GM12878 (cell line): ENCODE results near the gene MTM1. TPM values are rescaled to one million over a fixed set of nuclear protein-coding genes. Genes with fewer than 3 reads are reported as not detected.

Experiments
- BCL11A ChIP-seq: IDR thresholded peaks from 2 replicates; pipeline ENCODE4 v1.6.1; 2011; ENCODE audit warnings: low read depth, low read length
- BHLHE40 ChIP-seq, 2 experiments: fragments of 450-650 bp in 1 of 2; IDR thresholded peaks; 2 replicates each; pipeline ENCODE4 v1.6.1; 2011 to 2017; ENCODE audit warnings: low read depth in 2 of 2, borderline replicate concordance in 1 of 2, improper control_type of control experiment in 1 of 2, low read length in 1 of 2, mild to moderate bottlenecking in 1 of 2
- EED ChIP-seq: sonication (generic); IDR thresholded peaks from 2 replicates; pipeline ENCODE4 v1.6.1; 2016; ENCODE audit warnings: antibody characterized with exemption, low read depth
- HSF1 ChIP-seq: fragments of 150-350 bp; IDR thresholded peaks from 2 replicates; pipeline ENCODE4 v1.6.1; 2014; ENCODE audit warnings: mild to moderate bottlenecking, low read depth, low read length
- JUNB ChIP-seq: IDR thresholded peaks from 2 replicates; pipeline ENCODE4 v1.6.1; 2016; ENCODE audit warnings: antibody characterized with exemption, mild to moderate bottlenecking
- NFIC ChIP-seq: IDR thresholded peaks from 2 replicates; pipeline ENCODE4 v1.6.1; 2012; ENCODE audit warnings: low read depth, mild to moderate bottlenecking, inconsistent platforms, low read length, moderate library complexity
- PAX5 ChIP-seq: IDR thresholded peaks from 2 replicates; pipeline ENCODE4 v1.6.1; 2011; ENCODE audit warnings: low read depth, low read length, borderline replicate concordance
- POLR2AphosphoS2 ChIP-seq: IDR thresholded peaks from 2 replicates; pipeline ENCODE4 v1.6.1; 2011; ENCODE audit warnings: low read depth, mild to moderate bottlenecking, low read length, improper control_type of control experiment, moderate library complexity
- RELA ChIP-seq: fragments of 450-650 bp; IDR thresholded peaks from 2 replicates; pipeline ENCODE4 v1.8.0; 2014; ENCODE audit warnings: borderline replicate concordance; ENCODE audit not compliant: partially characterized antibody
- RUNX3 ChIP-seq: IDR thresholded peaks from 2 replicates; pipeline ENCODE4 v1.6.1; 2012; ENCODE audit warnings: low read length, inconsistent platforms
- SUZ12 ChIP-seq: fragments of 200-600 bp; sonication (generic); IDR thresholded peaks from one replicate; pipeline ENCODE4 v1.6.1; 2018; ENCODE audit warnings: antibody characterized with exemption, mild to moderate bottlenecking; ENCODE audit not compliant: unreplicated experiment
- YBX1 ChIP-seq: fragments of 450-650 bp; IDR thresholded peaks from 2 replicates; pipeline ENCODE4 v1.6.1; 2016; ENCODE audit warnings: antibody characterized with exemption
- ZNF207 ChIP-seq: fragments of 450-650 bp; IDR thresholded peaks from 2 replicates; pipeline ENCODE4 v1.6.1; 2014; ENCODE audit warnings: antibody characterized with exemption, mild to moderate bottlenecking, borderline replicate concordance
- polyA plus RNA-seq, 11 experiments: library from polyadenylated mRNA; depleted of rRNA in 4 of 11; unstranded in 6 of 11; stranded (reverse) in 5 of 11; fragments of >200 nt; fragmentation: Nextera tagmentation in 4 of 11; fragmentation: Illumina TruSeq in 1 of 11; extraction: Ambion mirVana in 4 of 11; extraction: Trizol in 1 of 11; gene quantifications; 1 replicate in 1 of 11; 2 replicates in 10 of 11; pipeline versions ENCODE4 v1.2.1 to v1.2.3, GENCODE V29; 2011 to 2016; ENCODE audit warnings: inconsistent platforms in 2 of 11, missing spikeins in 2 of 11, low read depth in 1 of 11
- total RNA-seq, 4 experiments: library from RNA; depleted of rRNA in 3 of 4; stranded (reverse); fragments of >200 nt in 3 of 4; fragmentation: Illumina TruSeq in 1 of 4; extraction: Trizol in 1 of 4; gene quantifications; 2 replicates each; pipeline versions ENCODE4 v1.2.1 to v1.2.3, GENCODE V29; 2013 to 2021
- TF ChIP-seq, protein P1 (sequence below): fragments of 450-650 bp; IDR thresholded peaks from 2 replicates; pipeline ENCODE4 v1.6.1; 2016; ENCODE audit warnings: mild to moderate bottlenecking

The MTM1 gene
- total and polyA plus RNA-seq, 10 of the 15 experiments (the other 5 are each of a cell fraction or from before 2014, with no cell fraction given): 3.9 to 13.3 (median 8.4) TPM

- TF ChIP-seq POLR2AphosphoS2 (no peak), BHLHE40 (IDR thresholded peaks at IDR 0.05; ENCODE audit: borderline replicate concordance in 1 of 2, low read depth in 2 of 2, low read length in 1 of 2) (peak in 1 of 2 experiments; percentile 27; a peak in 1 of 4 replicates), RELA (no peak), ZNF207 (no peak), EED (peak; percentile 16; the same call in 1 of the 2 replicates), BCL11A (0 out of 2 replicates have a peak, but pooled peaks have one; percentile 15), YBX1 (no peak), RUNX3 (peak; percentile 70), HSF1 (no peak), PAX5 (peak; percentile 33; the same call in 1 of the 2 replicates), SUZ12 (no peak), NFIC (no peak; the same call in 1 of the 2 replicates), JUNB (peak; percentile 59)
- TF ChIP-seq, protein P1, sequence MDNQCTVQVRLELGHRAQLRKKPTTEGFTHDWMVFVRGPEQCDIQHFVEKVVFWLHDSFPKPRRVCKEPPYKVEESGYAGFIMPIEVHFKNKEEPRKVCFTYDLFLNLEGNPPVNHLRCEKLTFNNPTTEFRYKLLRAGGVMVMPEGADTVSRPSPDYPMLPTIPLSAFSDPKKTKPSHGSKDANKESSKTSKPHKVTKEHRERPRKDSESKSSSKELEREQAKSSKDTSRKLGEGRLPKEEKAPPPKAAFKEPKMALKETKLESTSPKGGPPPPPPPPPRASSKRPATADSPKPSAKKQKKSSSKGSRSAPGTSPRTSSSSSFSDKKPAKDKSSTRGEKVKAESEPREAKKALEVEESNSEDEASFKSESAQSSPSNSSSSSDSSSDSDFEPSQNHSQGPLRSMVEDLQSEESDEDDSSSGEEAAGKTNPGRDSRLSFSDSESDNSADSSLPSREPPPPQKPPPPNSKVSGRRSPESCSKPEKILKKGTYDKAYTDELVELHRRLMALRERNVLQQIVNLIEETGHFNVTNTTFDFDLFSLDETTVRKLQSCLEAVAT: no peak
- TF ChIP-seq, all 136 proteins: peak for 9
Observed at GRCh38 chrX:150543230-150544155, 24.9 kb upstream of the MTM1 start (continued).
